ENCODE data around the gene ARMC8.

The ARMC8 gene

DNA sequence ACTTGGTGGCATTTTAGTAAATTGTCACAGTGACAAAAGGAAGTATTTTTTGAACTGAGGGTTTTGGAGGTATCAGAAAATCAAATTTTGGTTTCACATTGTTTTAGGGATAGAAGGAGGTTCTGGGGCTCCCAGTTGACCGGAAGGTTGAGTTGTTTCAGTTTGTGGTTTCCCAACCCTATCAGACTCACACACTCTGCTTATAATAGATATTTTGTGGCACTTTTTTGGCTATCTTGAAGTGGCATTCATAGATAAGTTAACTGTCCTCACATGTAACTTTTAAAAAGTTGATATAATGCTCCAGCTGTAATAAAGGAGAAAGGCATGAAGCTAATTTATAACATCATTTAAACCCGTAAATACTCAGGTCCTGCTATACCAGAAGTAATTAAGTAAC, 12.8 kb downstream of the ARMC8 start:
- DNase-seq: no peak

DNA sequence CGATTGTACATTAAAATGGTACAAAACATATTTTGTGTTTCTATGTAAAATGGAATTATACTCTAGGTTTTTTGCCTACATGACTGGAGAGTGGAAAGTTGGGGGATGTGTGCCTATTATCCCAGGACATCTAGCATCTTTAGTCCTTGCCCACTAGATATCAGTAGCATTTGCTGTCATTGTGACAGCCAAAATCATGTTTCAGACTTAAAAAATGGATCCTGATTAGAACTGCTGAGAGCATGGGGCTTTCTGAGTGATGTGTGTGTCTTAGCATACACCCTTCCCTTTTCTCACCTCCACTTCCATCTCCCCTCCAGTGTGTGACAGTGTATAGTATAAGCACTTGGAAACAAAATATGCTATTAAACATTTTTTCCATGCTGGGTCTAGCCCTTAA, 13.3 kb downstream of the ARMC8 start:
- no peak for DNase-seq

DNA sequence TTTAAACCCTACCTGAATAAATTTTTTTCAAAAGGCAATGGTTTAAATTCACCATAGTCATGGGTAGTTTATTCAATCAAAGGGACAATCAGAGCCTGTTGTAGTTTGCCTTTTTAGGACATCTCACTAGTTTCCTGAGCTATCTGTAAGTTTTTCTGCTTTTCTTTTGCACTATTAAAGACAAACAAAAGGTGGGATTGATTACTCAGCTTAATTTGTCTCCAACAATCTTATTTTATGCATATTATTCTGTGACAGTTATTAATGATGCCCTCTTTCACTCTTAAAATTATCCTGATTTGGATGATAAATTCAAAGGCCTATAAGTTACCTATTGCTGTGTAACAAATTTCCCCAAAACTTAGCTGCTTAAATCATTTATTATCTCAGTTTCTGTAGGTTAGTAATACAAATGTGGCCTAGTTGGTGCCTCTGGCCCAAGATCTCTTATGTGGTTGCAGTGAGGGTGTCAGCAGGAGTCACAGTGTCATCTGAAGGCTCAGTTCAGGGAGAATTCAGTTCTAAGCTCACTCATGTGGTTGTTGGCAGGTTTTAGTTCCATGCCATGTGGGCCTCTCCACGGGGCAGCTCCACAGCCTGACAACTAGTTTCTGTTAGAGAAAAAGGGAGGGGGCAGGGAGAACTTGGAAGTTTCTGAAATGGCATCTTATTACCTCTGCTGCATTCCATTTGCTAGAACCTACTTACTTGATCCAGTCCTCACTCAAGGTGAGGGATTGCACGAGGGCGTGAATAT, 16.0 kb downstream of the ARMC8 start:
- DNase-seq: no peak

DNA sequence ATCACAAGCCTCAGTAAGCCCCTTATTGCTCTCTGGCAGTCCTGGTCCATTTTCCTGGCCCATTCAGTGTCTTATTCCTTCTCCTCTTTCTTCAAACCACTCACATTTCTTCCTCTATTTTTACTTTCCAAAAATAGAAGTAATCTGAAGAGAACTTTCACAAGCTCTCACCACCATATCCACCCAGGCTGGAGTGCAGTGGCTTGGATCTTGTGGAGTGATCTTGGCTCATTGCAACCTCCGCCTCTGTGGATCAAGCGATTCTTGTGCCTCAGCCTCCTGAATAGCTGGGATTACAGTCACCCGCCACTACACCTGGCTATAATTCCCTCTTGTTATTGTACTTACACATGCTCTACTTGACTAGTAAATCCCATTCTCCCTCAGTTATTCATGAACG, 16.8 kb downstream of the ARMC8 start:
- DNase-seq: no peak

DNA sequence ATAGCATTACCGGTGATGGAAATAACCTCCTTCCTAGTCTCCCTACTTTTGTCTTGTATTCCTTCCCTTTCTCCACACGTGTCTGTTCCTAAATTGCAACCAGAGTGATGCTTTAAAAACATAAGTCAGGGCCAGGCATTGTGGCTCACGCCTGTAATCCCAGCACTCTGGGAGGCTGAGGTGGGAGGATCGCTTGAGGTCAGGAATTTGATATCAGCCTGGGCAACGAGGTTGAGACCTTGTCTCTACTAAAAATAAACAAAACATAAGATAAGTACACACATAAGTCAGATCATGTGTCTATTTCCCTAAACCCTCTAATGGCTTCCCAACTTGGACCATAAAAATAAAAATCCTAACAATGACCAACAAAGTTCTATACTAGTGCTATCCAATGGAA, 18.4 kb downstream of the ARMC8 start:
- no peak for DNase-seq

DNA sequence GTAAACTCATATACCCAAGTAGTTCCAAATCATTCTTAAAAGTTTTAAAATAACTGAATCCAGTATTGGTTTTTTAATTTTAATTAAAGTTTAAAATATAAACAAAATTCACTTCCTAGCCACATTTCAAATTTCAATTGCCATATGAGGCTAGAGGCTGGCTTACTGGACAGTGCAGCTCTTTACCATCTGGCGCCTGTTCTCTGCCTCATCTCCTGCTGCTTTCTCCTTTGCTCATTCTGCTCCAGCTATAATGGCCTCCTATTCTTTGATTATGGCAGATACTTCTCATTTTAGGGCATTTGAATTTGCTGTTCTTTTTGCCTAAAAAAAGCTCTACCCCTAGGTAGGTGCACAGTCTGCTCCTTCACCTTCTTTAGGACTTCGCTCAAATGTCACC, 19.1 kb downstream of the ARMC8 start:
- DNase-seq: no peak

DNA sequence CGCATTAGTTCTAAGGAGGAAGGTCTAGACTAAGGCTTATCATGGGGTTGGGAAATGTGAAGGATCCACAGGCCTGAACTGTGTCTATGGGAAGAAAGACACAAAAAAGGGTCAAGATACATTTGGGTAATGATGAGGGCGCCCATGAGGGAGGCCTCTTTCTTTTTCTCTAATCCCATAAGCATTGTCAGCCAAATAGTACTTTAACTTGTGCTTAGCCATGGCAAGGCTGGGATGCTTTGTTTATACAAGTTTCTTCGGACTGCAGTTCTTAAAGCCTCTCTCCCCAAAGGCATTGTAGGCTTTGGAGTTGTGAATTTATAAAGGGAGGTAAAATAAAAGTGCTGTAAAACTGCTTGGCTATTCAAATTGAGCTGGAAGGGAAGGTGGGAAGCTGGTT, 23.4 kb downstream of the ARMC8 start:
- DNase-seq: no peak

DNA sequence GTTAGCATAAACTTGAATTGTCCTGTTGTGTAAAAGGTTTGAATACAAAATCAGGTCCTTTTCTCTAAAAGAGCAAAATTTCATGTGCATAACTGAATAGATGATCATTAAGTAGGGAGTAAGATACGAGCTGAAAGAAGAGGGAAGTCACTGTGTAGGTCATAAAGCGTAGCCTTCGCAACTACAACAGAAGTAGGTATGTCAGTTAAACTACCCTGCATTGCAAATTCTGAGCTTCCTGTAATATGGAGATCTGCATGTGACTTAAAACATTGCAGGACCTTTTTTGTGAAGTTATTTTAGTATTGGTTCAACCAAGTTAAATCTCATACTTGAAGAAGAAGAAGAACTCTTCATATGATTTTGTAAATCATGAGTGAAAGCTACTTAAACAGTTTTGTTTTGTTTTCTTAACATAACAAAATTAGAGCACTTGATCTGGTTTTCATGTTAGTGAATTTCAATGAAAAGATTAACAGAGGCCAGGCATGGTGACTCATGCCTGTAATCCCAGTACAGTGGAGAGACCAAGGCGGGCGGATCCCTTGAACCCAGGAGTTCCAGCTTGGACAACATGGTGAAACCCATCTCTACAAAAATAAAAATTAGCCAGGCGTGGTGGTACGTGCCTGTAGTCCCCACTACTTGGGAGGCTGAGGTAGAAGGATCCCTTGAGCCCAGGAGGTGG, 26.4 kb downstream of the ARMC8 start:
- DNase-seq: no peak

DNA sequence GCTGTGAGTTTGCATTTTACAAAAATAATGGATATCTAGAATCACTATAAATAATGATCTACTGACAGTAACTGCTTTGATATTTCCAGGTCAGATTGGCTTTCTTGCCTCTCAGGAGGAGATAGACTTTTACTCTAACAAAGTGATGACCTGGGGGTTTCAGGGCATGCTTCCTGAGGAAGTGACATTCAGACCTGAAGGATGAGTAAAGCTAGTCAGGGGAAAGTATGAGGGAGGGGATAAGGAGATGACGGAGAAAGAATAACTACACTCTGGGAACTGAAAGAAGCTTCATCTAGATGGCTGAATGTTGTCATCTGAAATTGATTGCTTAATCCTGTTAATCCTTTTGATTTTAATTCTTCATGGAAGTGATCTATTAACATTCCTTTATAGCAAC, 32.2 kb downstream of the ARMC8 start:
- no peak for DNase-seq

DNA sequence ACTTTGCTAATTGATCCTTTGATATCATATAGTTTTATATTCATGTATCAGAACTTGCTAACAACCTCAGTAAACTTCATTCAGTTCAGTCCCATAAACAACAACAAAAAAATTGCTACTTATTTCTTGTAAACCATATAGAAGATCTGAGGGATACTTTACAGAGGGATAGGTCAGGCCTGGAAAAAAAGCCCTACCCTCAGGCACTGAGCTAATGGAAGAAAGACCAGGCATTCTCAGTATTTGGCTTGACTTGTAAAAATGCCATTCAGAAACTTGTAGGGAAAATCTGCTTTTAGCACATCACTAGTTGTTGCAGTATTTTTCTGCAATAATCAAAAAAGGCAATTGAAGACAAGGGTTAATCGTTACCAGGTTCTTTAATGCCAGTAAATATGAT, 33.1 kb downstream of the ARMC8 start:
- no peak for DNase-seq

DNA sequence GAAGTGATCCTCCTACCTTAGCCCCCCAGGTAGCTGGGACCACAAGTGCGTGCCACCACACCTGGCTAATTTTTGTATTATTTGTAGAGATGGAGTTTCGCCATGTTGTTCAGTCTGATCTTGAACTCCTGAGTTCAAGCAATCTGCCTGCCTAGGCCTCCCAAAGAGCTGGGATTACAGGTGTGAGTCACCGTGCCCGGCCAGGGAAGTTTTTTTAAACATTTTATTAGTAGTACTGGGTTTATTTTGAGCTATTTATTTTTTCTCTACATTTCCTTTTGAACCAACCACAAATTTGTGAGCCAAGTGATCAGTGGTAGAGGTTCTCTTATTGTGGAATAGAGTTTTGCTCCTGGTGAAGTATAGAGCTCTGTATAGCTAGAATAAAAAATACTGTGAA, 33.7 kb downstream of the ARMC8 start:
- DNase-seq: no peak

DNA sequence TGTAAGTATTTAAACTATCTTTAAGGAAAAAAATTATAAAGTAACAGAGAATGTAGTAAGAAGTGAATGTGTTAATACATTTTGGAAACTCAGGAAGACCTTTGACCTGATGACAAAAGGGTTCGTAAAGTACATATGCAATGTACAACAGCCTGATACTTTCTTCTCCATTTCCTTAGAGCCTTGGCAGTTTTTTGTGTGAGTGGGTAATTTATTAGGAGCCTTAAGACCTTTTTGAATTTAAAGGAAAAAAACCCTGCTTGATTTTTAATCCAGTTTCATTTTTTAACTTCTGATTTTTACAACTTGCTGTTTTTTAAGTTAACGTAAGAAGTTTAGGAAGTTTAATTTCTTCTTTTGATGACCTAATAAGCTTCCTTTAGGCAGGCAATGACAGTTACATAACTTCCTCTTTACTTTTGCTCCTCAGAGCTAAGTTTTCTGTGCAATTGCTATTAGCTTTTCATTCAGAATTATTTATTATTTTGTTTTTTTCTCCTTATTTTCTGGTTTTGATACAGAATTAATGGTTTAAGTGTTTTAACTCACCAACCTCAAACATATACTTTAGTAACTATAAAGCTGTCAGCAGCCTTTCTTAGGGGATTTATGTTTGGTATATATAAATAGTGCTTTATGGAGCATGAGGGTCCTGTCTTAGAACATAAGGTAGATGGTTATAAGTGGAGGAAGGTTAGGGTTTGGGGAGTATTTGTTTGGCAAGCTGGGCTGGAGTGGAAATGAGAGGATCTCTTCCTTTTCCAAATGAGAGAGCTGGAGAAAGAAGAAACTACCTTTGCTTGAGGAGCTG, 35.2 kb downstream of the ARMC8 start:
- no peak for DNase-seq

DNA sequence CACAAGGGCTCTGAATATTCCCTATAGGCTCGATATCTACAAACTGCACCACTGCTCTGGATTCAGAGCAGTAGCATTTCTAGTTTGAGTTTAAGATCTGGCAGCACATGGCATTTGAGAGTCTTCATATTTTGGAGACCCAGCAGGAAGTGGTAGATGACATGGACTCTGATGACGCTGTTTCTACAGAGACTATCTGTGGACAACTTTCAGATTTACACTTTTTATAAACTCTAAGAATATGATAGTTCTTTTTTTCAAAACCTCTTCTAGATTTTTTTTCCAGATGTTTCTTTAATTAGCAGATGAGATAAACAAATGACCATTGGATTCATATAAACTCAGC, 35.8 kb downstream of the ARMC8 start:
- no peak for DNase-seq

DNA sequence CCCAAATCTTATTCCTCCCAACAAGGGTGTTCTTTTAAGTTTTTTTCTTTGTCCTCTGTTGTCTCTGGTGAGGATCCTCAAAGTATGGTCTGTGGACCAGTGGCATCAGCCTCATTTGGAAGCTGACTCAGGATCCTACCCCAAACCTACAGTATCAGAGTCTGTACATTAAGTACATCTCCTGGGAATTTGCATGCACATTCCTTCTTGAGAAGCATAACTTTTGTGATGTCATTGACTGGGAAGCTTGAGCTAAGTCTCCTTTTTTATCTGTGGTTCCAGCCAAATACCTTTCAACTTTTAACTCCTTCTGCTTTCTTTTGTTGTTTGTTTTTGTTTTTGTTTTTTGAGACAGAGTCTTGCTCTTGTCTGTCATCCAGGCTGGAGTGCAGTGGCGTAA, 40.5 kb downstream of the ARMC8 start:
- DNase-seq: no peak

DNA sequence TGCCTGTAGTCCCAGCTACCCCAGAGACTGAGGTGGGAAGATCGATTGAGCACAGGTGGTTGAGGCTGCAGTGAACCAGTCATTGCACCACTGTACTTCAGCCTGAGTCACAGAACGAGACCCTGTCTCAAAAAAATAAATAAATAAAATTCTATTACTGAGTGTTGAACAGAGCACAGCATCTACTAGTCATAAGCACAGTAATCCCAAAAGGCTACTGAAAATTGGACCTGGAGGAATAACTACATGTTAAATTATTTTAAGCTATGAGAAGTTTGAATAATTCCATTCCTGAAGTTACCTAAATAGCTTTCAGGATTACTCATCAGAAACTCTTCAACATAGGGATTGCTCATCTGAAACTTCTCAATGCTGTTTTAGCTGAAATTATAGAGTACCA, 43.4 kb downstream of the ARMC8 start:
- no peak for DNase-seq

DNA sequence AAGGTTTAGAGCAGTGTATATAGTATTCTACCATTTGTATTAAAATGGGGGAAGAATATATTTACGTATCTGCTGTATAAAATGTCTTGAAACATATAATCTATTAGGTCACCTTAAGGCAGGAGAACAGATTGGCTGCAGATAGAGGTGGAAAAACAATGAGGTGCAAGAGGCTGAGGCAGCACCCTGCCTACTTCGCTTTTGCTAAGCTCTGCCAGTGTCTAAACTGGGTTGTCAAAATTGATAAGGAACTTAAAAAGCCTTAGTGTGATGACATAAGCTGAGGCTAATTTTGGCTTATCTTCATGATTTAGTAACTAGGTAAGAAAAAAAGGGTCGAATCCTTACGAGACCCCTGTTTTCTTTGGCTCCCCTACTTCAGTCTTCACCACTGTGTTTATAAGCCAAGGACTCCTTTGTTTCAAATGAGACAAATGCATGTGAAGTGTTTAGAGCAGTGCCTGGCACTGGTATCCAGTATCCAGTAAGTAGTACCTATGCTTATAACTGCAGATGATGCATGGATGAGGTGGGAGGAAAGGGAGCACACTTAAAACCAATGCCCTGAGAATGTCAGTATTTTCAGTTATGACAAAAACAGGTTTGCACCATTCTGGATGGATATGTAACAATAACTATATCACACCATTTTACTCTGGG, 45.7 kb downstream of the ARMC8 start:
- no peak for DNase-seq

DNA sequence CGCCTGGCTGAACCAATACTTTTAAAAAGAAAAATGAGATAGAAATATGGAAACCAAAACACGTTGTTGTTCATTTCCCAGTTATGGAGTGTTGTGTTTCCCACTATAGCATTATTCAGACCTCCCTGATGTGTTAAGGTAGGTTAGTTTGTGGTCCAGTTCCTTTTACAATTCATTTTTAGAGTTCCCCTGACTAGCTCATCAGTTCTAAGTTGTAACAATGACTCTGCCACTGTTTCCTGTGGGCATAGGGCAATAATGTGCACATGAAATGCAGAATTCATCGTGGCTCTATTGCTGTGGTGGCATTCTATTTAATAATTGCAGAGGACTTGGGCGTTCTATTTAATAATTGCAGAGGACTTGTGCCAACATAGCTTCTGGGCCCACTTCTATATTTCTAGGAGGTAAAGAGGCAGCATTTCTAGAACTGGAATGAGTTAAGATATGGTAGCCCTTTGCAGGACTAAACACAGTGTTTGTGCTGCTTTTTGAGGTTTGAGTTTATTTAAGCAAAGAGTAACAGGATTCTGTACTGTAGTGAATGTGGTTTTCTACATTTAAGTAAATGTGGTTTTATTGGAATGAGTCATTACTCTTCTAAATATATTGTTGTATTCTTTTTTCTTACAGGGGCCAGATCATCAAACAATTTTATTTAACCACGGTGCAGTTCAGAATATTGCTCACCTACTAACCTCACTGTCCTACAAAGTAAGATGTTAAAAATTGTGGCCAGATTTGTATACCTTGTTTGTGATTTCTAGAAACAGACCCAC, 47.5 kb downstream of the ARMC8 start:
- no peak for DNase-seq

DNA sequence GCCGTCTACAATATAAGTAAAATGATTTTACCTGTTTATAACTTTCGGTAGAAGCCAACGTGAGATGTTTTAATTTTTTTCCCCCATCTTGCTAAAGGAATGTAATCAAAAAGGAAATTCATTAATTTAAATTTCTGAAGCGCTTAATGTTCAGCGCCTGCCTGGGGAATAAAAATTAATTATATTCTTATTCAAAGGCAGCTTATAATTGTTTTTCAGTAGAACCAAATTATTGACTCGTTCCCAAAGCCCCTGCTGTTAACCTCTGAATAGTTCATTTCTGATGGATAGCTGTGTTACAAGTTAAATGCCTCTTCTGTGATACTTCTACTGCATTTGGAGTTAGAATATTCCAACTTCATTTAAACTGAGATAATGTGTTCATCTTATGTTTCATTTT, 51.6 kb downstream of the ARMC8 start:
- DNase-seq: no peak

DNA sequence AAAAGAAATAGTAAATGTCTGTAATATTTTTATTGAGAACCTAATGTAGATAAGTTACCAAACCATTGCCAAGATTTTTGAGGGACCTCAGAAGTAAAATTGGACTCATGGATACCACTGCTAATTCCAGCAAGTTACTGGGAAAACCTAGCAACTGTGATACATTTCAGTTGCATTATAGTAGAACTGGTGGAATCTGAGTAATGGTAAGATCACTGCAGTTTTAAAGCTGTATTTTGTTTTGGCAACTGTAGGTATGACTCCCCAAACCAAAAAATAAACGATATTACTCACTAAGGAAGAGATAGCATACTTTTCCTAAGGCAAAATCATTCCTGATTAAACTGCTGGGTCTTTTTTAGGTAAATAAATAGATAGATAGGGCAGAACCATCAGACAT, 54.0 kb downstream of the ARMC8 start:
- DNase-seq: no peak

DNA sequence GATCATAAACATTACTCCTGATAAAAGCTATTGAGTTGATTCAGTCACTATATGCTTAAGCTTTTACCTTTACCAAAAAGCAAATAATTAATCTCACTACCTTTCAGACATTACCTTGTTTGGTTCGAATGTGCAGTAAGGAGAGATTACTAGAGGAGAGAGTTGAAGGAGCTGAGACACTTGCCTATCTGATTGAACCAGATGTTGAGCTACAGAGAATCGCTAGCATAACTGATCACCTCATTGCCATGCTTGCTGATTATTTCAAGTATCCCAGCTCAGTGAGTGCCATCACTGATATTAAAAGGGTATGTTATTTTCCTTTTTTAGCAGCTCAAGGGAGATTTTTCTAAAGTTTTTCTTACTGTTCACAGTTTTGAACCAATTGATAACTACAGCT, 54.6 kb downstream of the ARMC8 start:
- DNase-seq: no peak

DNA sequence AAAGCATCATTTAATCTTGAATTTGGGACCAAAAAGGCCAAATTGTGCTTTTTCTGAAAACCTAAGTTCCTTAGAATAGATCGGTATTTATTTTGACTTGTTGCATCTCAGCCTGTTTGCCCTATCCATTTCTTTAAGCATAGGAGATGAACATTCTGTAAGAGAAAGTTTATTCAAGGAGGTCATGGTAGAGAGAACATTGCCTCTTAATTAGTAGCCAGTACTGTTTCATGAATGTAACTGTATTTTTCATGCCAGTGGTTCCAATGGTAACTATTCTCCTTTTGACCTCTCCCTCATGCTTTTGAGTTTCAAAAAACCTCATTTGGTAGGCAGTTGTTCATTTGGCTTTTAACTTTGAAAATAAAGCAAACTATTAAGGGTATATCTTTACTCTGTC, 55.4 kb downstream of the ARMC8 start:
- DNase-seq: no peak

DNA sequence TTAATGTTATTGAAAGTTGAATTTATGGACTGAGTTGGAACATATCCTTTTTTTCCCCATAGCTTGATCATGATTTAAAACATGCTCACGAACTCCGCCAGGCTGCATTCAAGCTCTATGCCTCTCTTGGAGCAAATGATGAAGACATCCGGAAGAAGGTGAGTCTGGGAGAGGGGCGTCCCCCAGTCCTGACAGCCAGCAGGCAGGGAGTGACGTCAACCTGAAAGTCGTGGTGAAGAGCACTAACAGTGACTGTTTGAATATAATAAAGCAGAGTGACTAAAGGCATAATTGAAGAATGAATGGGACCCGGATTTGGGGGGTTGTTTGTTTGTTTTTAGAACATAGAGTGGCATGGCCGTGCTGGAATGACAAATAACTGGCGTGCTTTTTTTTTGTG, 57.9 kb downstream of the ARMC8 start:
- no peak for DNase-seq

DNA sequence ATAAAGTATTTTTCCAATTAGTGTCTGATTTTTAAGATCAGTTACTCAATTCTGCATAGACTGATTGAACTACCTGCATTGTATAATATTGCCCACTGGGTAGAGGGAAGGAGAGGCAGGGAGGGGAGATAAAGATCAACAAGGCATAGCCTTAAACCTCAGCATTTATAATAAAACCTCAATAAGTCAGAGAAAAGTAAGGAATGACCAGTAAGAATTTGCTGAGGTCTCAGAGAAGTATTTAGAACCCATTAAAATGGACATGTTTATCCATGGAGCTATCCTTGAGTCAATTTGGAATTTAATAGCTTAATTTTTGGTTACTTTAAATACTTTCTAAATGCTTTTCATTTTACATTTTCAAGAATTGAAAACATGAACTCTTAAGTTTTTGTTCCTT, 62.5 kb downstream of the ARMC8 start:
- no peak for DNase-seq

All from activated CD8-positive, alpha-beta memory T cell treated with anti-CD3 and anti-CD28 coated beads, Interleukin-2, amount 50 U/mL, for 4 hours (primary cell).